PC-9 (cell line): ENCODE measurements around the gene TMEM115. TPM values are rescaled to one million over a fixed set of nuclear protein-coding genes. Genes with fewer than 3 reads are reported as not detected.

ENCODE experiments used
- BruUV-seq: library from RNA; stranded (reverse); fragments of 400-500 nt; replicated peaks from 2 replicates; lab custom pipeline; 2021; lab: Mats Ljungman, UMichigan
- CTCF ChIA-PET: fragments of 300-600 bp; sonication (Branson Sonifier 250); formaldehyde crosslinking; loops from one replicate; lab custom pipeline; 2022; ENCODE audit warnings: antibody characterized with exemption; lab: Charles Lee
- POLR2A ChIA-PET: fragments of 300-600 bp; sonication (Branson Sonifier 250); formaldehyde crosslinking; loops from one replicate; lab custom pipeline; 2022; ENCODE audit warnings: antibody characterized with exemption; ENCODE audit not compliant: unreplicated experiment; lab: Charles Lee
- DNase-seq, 2 experiments: peaks; one replicate each; pipeline versions ENCODE4 v3.0.0 to v3.0.0-alpha.2; 2015 to 2022; ENCODE audit warnings: mixed read lengths in 1 of 2
- H2AFZ ChIP-seq: fragments of 200-600 bp; sonication (generic); 2 replicates; pipeline ENCODE4 v1.8.1; 2017; ENCODE audit warnings: antibody characterized with exemption
- H3F3A ChIP-seq: fragments of 200-600 bp; sonication (generic); 2 replicates; pipeline ENCODE4 v1.8.1; 2017; ENCODE audit warnings: antibody characterized with exemption, mild to moderate bottlenecking, low read depth; ENCODE audit not compliant: insufficient read depth
- H3K27ac ChIP-seq: fragments of 200-600 bp; sonication (generic); 2 replicates; pipeline ENCODE4 v1.6.1; 2016; ENCODE audit warnings: mixed run types
- H3K27me3 ChIP-seq: fragments of 200-600 bp; sonication (generic); 2 replicates; pipeline ENCODE4 v1.6.1; 2016; ENCODE audit warnings: low read depth, mixed run types; ENCODE audit not compliant: insufficient read depth
- H3K36me3 ChIP-seq: fragments of 200-600 bp; sonication (generic); 2 replicates; pipeline ENCODE4 v1.6.1; 2016; ENCODE audit warnings: low read depth, mixed run types
- H3K4me1 ChIP-seq: fragments of 200-600 bp; sonication (generic); replicated peaks from 2 replicates; pipeline ENCODE4 v1.6.1; 2016; ENCODE audit warnings: mixed run types; ENCODE audit not compliant: insufficient read depth
- H3K4me2 ChIP-seq: fragments of 200-600 bp; sonication (generic); 2 replicates; pipeline ENCODE4 v1.6.1; 2017; ENCODE audit warnings: mixed run types
- H3K4me3 ChIP-seq: fragments of 200-600 bp; sonication (generic); 2 replicates; pipeline ENCODE4 v1.6.1; 2016; ENCODE audit warnings: mixed run types
- H3K79me2 ChIP-seq: fragments of 200-600 bp; sonication (generic); 2 replicates; pipeline ENCODE4 v1.6.1; 2017; ENCODE audit warnings: low read depth, mixed run types
- H3K9me2 ChIP-seq: fragments of 200-600 bp; sonication (generic); 2 replicates; pipeline ENCODE4 v1.8.1; 2017; ENCODE audit warnings: mild to moderate bottlenecking; ENCODE audit not compliant: insufficient read depth
- H3K9me3 ChIP-seq: fragments of 200-600 bp; sonication (generic); 2 replicates; pipeline ENCODE4 v1.8.1; 2016; ENCODE audit warnings: low read depth; ENCODE audit not compliant: insufficient read depth
- H4K20me1 ChIP-seq: fragments of 200-600 bp; sonication (generic); 2 replicates; pipeline ENCODE4 v1.8.1; 2017; ENCODE audit not compliant: insufficient read depth
- EZH2 ChIP-seq: fragments of 200-600 bp; sonication (generic); IDR thresholded peaks from 2 replicates; pipeline ENCODE4 v1.8.0; 2017; ENCODE audit warnings: antibody characterized with exemption, low read depth
- intact Hi-C: fragments of 100-400 bp; cut with micrococcal nuclease; formaldehyde crosslinking; loops from one replicate; pipeline ENCODE4 v1.10.0; 2022; ENCODE audit not compliant: unreplicated experiment
- total RNA-seq: library from RNA; stranded (reverse); gene quantifications from 2 replicates; pipeline ENCODE4 v1.2.3, GENCODE V29; 2021
- TF ChIP-seq, protein P1 (sequence below): fragments of 200-600 bp; sonication (generic); conservative IDR thresholded peaks from 2 replicates; pipeline ENCODE4 v1.6.1; 2017; ENCODE audit warnings: mixed run types, antibody characterized with exemption, mild to moderate bottlenecking, moderate library complexity

The TMEM115 gene
- total RNA-seq, 1 experiment from 2014 or later = 35.2 TPM

DNA sequence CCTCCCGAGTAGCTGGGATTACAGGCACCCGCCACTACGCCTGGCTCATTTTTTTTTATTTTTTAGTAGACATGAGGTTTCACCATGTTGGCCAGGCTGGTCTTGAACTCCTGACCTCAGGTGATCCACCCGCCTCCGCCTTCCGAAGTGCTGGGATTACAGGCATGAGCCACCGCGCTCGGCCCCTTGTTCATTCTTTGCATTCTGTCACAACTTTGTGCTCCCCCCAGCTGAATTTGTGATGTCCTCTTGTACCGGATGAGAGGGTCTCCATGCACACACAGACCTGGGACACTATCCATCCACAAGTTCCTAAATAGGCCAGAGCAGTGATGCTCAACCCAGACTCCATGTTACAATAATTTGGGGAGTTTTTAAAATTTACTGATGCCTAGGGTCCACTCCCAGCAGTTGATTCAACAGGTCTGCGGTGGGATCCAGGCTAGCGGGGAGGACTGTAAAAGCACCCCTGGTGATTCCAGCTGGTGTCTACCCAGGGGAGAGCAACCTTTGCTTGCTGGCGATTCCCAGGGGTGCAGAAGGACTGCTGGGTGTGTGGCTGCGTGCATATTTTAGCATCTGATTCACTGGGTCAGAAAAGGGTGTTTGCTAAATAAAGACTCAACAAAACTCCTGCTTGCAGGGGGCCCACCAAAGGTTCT, 19.7 kb downstream of the TMEM115 start:
- H3K9me2 ChIP-seq = no peaks in the 10 kb centered on the region
- DNase-seq = no peak
- BruUV-seq = no TSS peak
- no peak for TF ChIP-seq EZH2
- TF ChIP-seq, protein P1, sequence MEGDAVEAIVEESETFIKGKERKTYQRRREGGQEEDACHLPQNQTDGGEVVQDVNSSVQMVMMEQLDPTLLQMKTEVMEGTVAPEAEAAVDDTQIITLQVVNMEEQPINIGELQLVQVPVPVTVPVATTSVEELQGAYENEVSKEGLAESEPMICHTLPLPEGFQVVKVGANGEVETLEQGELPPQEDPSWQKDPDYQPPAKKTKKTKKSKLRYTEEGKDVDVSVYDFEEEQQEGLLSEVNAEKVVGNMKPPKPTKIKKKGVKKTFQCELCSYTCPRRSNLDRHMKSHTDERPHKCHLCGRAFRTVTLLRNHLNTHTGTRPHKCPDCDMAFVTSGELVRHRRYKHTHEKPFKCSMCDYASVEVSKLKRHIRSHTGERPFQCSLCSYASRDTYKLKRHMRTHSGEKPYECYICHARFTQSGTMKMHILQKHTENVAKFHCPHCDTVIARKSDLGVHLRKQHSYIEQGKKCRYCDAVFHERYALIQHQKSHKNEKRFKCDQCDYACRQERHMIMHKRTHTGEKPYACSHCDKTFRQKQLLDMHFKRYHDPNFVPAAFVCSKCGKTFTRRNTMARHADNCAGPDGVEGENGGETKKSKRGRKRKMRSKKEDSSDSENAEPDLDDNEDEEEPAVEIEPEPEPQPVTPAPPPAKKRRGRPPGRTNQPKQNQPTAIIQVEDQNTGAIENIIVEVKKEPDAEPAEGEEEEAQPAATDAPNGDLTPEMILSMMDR = no peak
- no peaks in the 10 kb centered on the region for H3K27me3 ChIP-seq
- no peak overlapping the region for H3K27ac ChIP-seq
- no peak overlapping the region for H3K4me3 ChIP-seq
- H3K36me3 ChIP-seq = no peaks in the 10 kb centered on the region
- H3K9me3 ChIP-seq = no peaks in the 10 kb centered on the region
- H3K79me2 ChIP-seq = peaks cover 25% of the 10 kb centered on the region
- H3F3A ChIP-seq = peaks cover 35% of the 10 kb centered on the region; the same call in 1 of the 2 replicates
- POLR2A ChIA-PET = no interaction called here
- H4K20me1 ChIP-seq = no peaks in the 10 kb centered on the region
- no peak overlapping the region for H3K4me2 ChIP-seq
- CTCF ChIA-PET = no interaction called here
- H2AFZ ChIP-seq = no peak overlapping the region
- intact Hi-C loops = loop anchor here (5.0 kb wide), 2 partner anchors 72 to 112 kb away; partner anchors contain the start of gene SEMA3B
- peaks cover 24% of the 10 kb centered on the region for H3K4me1 ChIP-seq

DNA sequence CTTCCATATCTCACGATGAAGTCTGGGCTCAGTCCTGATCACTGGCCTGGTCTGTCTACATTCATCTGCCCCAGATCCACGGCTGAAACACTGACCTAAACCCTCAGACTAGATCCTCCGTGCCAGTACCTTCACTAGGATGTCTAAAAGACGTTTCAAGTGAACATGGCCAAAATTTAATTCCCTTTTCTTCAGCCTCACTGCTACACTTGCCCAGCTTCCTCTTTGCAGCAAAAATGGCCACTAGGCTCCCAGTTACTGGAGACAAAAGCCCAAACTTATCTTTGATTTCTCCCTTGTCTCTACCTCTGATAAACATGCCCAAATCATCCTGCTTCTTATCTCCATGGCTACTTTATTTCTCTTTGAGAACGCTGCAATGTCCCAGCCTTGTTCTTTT, 20.4 kb downstream of the TMEM115 start:
- no peaks in the 10 kb centered on the region for H3K9me3 ChIP-seq
- peaks cover 25% of the 10 kb centered on the region for H3K4me1 ChIP-seq
- BruUV-seq = no TSS peak
- peaks cover 37% of the 10 kb centered on the region; the same call in 1 of the 2 replicates for H3F3A ChIP-seq
- no peaks in the 10 kb centered on the region for H3K27me3 ChIP-seq
- intact Hi-C loops = loop anchor here (5.0 kb wide), 2 partner anchors 72 to 112 kb away; partner anchors contain the start of gene SEMA3B
- no peaks in the 10 kb centered on the region for H3K9me2 ChIP-seq
- TF ChIP-seq, protein P1 = no peak
- no peak for TF ChIP-seq EZH2
- no peak overlapping the region for H3K4me3 ChIP-seq
- H3K79me2 ChIP-seq = peaks cover 32% of the 10 kb centered on the region
- POLR2A ChIA-PET = no interaction called here
- H3K4me2 ChIP-seq = peak overlapping the region; percentile 73
- no peak overlapping the region for H3K27ac ChIP-seq
- no peak overlapping the region for H2AFZ ChIP-seq
- no peaks in the 10 kb centered on the region for H4K20me1 ChIP-seq
- no peak for DNase-seq
- CTCF ChIA-PET = interaction anchor here (0.7 kb wide), 1 partner anchor 54 kb away, joined by 10 read pairs; no protein-coding TSS in a partner anchor
- no peaks in the 10 kb centered on the region for H3K36me3 ChIP-seq

DNA sequence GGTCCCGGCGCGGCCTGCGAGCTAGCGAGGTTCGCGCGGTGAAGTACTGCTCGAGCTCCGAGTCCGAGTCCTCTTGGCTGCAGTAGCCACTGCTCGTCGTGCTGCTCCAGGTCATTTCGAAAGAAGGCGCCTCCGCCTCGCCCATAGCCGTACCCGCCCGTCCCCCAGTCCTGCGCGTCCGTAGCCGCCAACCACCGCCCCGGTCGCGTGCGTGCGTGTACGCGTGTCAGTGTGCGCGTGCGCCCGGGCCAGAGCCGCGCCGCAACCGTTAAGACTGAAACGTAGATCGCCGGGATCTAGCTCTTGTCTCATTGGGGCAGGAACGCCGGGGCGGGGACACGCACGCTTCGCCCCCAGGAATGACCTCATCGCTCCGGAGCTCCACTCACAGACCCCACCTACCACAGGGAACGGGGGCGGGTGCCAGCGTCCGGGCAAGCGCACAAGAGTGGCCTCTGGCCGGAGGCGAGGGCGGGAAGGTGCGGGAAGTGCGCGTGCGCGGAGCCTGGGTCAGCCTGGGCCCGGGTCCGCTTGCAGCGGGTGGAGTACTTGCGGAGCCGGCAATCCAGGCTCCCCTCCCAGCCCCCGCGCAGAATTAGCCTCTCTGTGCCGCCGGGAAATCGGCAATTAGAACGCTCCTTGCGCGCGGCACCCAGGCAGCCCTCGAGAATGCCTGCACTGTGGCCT, 22.0 kb downstream of the TMEM115 start:
- Histone ChIP-seq H3K4me3 (peak overlapping the region; percentile 83), H4K20me1 (no peaks in the 10 kb centered on the region), H3K9me3 (no peaks in the 10 kb centered on the region), H3K4me2 (peak overlapping the region; percentile 73), H3K36me3 (no peaks in the 10 kb centered on the region), H3K27me3 (no peaks in the 10 kb centered on the region), H3K27ac (peak overlapping the region; percentile 64), H2AFZ (peak overlapping the region; percentile 80), H3K9me2 (no peaks in the 10 kb centered on the region), H3F3A (peaks cover 37% of the 10 kb centered on the region; the same call in 1 of the 2 replicates), H3K4me1 (peaks cover 25% of the 10 kb centered on the region), H3K79me2 (peaks cover 42% of the 10 kb centered on the region)
- DNase-seq = peak; percentile 92 to 99
- no TSS peak for BruUV-seq
- intact Hi-C loops = loop anchor here (5.0 kb wide), 2 partner anchors 70 to 110 kb away; partner anchors contain the start of gene SEMA3B
- TF ChIP-seq, protein P1 = no peak
- no peak for TF ChIP-seq EZH2
- POLR2A ChIA-PET = interaction anchor here (0.6 to 1.5 kb wide), 14 partner anchors 13 to 997 kb away, joined by 3 to 8 read pairs (median 5); partner anchors contain the start of genes CYB561D2, GNAI2, HEMK1 and HYAL3
- CTCF ChIA-PET = interaction anchor here (0.5 to 1.3 kb wide), 6 partner anchors 10 to 109 kb away, joined by 3 to 7 read pairs (median 4); partner anchors contain the start of genes CYB561D2 and NPRL2
